Neutrophil (primary cell): ENCODE measurements around the gene CSKMT.

Source experiments
- H3K27ac ChIP-seq: fragments of 200-600 bp; sonication (generic); 2 replicates; pipeline ENCODE4 v1.5.1; 2016; ENCODE audit warnings: mild to moderate bottlenecking, moderate library complexity
- H3K27me3 ChIP-seq: fragments of 200-600 bp; sonication (generic); 2 replicates; pipeline ENCODE4 v1.6.0; 2016; ENCODE audit warnings: mild to moderate bottlenecking
- H3K36me3 ChIP-seq: fragments of 200-600 bp; sonication (generic); 2 replicates; pipeline ENCODE4 v1.5.1; 2017
- H3K4me1 ChIP-seq, 2 experiments: fragments of 200-600 bp in 1 of 2; sonication (generic) in 1 of 2; 1 replicate in 1 of 2; 2 replicates in 1 of 2; pipeline versions ENCODE4 v1.5.1 to v1.6.1; 2013 to 2016; ENCODE audit warnings: low read depth in 1 of 2, low read length in 1 of 2, mild to moderate bottlenecking in 1 of 2, moderate library complexity in 1 of 2; ENCODE audit not compliant: control insufficient read depth in 1 of 2, insufficient read depth in 1 of 2
- H3K4me3 ChIP-seq, 2 experiments: fragments of 200-600 bp in 1 of 2; sonication (generic) in 1 of 2; 1 replicate in 1 of 2; 2 replicates in 1 of 2; pipeline ENCODE4 v1.5.1; 2013 to 2016; ENCODE audit warnings: low read depth in 1 of 2, low read length in 1 of 2, mild to moderate bottlenecking in 1 of 2, moderate library complexity in 1 of 2
- H3K9me3 ChIP-seq: fragments of 200-600 bp; sonication (generic); 2 replicates; pipeline ENCODE4 v1.5.1; 2016
- CTCF ChIP-seq: fragments of 200-600 bp; sonication (generic); IDR thresholded peaks from 2 replicates; pipeline ENCODE4 v1.5.1; 2016; ENCODE audit warnings: antibody characterized with exemption

The CSKMT gene

GRCh38 chr11:62645946-62646824, 18.9 kb upstream of the CSKMT start, which contains the start of gene GANAB:
GANAB (minus strand) TSS chr11:62646613; CDS start chr11:62646599, 14 bp downstream.
- peaks cover 14 to 16% of the 10 kb centered on the region in 2 experiments for H3K4me1 ChIP-seq
- no peaks in the 10 kb centered on the region for H3K9me3 ChIP-seq
- peak within 1 kb of the TSS; percentile 77 for H3K27ac ChIP-seq
- no peaks in the 10 kb centered on the region for H3K27me3 ChIP-seq
- TF ChIP-seq CTCF, result peak; percentile 46
- H3K36me3 ChIP-seq, result peaks cover 26% of the 10 kb centered on the region
- H3K4me3 ChIP-seq, result peak within 1 kb of the TSS; percentile 81 to 88

GRCh38 chr11:62646825-62647608, 18.1 kb upstream of the CSKMT start:
- H3K4me1 ChIP-seq, result peaks cover 14 to 20% of the 10 kb centered on the region in 2 experiments
- H3K4me3 ChIP-seq, result peak overlapping the region; percentile 81 to 88
- H3K9me3 ChIP-seq, result no peaks in the 10 kb centered on the region
- peak overlapping the region; percentile 77 for H3K27ac ChIP-seq
- peaks cover 26% of the 10 kb centered on the region for H3K36me3 ChIP-seq
- H3K27me3 ChIP-seq, result no peaks in the 10 kb centered on the region
- no peak for TF ChIP-seq CTCF

GRCh38 chr11:62647609-62648005, 17.5 kb upstream of the CSKMT start:
- H3K4me3 ChIP-seq, result no peak overlapping the region
- H3K36me3 ChIP-seq, result peaks cover 24% of the 10 kb centered on the region
- no peaks in the 10 kb centered on the region for H3K27me3 ChIP-seq
- no peaks in the 10 kb centered on the region for H3K9me3 ChIP-seq
- peaks cover 19 to 26% of the 10 kb centered on the region in 2 experiments for H3K4me1 ChIP-seq
- TF ChIP-seq CTCF, result no peak
- H3K27ac ChIP-seq, result peak overlapping the region; percentile 77

GRCh38 chr11:62648185-62648966, 16.7 kb upstream of the CSKMT start:
- Histone ChIP-seq H3K27ac (peak overlapping the region; percentile 77), H3K27me3 (no peaks in the 10 kb centered on the region), H3K9me3 (no peaks in the 10 kb centered on the region), H3K4me3 (no peak overlapping the region), H3K36me3 (peaks cover 18% of the 10 kb centered on the region), H3K4me1 (peaks cover 24 to 31% of the 10 kb centered on the region in 2 experiments)
- TF ChIP-seq CTCF, result no peak

- Histone ChIP-seq H3K9me3 (no peaks in the 10 kb centered on the region), H3K4me1 (peaks cover 24 to 35% of the 10 kb centered on the region in 2 experiments), H3K27ac (no peak overlapping the region), H3K36me3 (peaks cover 18% of the 10 kb centered on the region), H3K27me3 (no peaks in the 10 kb centered on the region), H3K4me3 (no peak overlapping the region)
- TF ChIP-seq CTCF, result no peak
Measured at GRCh38 chr11:62648967-62649364, 16.1 kb upstream of the CSKMT start.
